Effector memory CD8-positive, alpha-beta T cell (primary cell): Measurements from ENCODE around the gene FYB1.

Experiments used
- ATAC-seq: fragments of 150-1000 bp; cut with Tn5 transposase; replicated peaks from 2 replicates; pipeline ENCODE4 v1.10.0; 2021; ENCODE audit warnings: mild to moderate bottlenecking, moderate library complexity
- DNase-seq, 3 experiments: peaks; one replicate each; pipeline ENCODE4 v3.0.0; 2021
- H3K27ac Mint-ChIP-seq, 2 donors: one replicate each; pipeline ENCODE4 v1.8.0; 2022; ENCODE audit warnings: mild to moderate bottlenecking in 2 of 2, mixed read lengths in 2 of 2, moderate library complexity in 2 of 2
- H3K27me3 Mint-ChIP-seq, 2 donors: one replicate each; pipeline ENCODE4 v1.8.0; 2022; ENCODE audit warnings: mixed read lengths in 2 of 2
- H3K36me3 Mint-ChIP-seq: one replicate; pipeline ENCODE4 v1.8.0; 2022; ENCODE audit warnings: mild to moderate bottlenecking, moderate library complexity, mixed read lengths; ENCODE audit not compliant: insufficient read depth
- H3K4me1 Mint-ChIP-seq, 2 donors: one replicate each; pipeline ENCODE4 v1.8.0; 2022; ENCODE audit warnings: low read depth in 2 of 2, mixed read lengths in 2 of 2
- H3K4me3 Mint-ChIP-seq, 2 donors: one replicate each; pipeline ENCODE4 v1.8.0; 2022; ENCODE audit warnings: mild to moderate bottlenecking in 2 of 2, mixed read lengths in 2 of 2, moderate library complexity in 2 of 2
- H3K9me3 Mint-ChIP-seq, 2 donors: one replicate each; pipeline ENCODE4 v1.8.0; 2022; ENCODE audit warnings: mixed read lengths in 2 of 2

The FYB1 gene

GRCh38 chr5:39104221-39104620 is 115.1 kb downstream of the FYB1 start:
- ATAC-seq = no peak
- Mint-ChIP-seq H3K4me3 (no peak overlapping the region), H3K9me3 (no peaks in the 10 kb centered on the region), H3K36me3 (peaks cover 32% of the 10 kb centered on the region), H3K27me3 (no peaks in the 10 kb centered on the region), H3K4me1 (peaks cover 14 to 28% of the 10 kb centered on the region in 2 donors), H3K27ac (peak overlapping the region in 1 of 2 donors; percentile 44)
- DNase-seq = no peak

- peak overlapping the region in 1 of 2 donors; percentile 83 for H3K27ac Mint-ChIP-seq
- no peaks in the 10 kb centered on the region for H3K27me3 Mint-ChIP-seq
- ATAC-seq = no peak
These were observed 116.6 kb downstream of the FYB1 start for GRCh38 chr5:39102684-39103155.

GRCh38 chr5:39100851-39101396 is 118.4 kb downstream of the FYB1 start:
- Mint-ChIP-seq H3K36me3 (peaks cover 16% of the 10 kb centered on the region), H3K4me3 (peak overlapping the region in 1 of 2 donors; percentile 40), H3K27me3 (no peaks in the 10 kb centered on the region), H3K27ac (peak overlapping the region; percentile 60 to 83), H3K9me3 (no peaks in the 10 kb centered on the region), H3K4me1 (peaks cover 16 to 30% of the 10 kb centered on the region in 2 donors)
- DNase-seq (no peak), ATAC-seq (peak; percentile 26)

More at GRCh38 chr5:39102684-39103155, 116.6 kb downstream of the FYB1 start:
- Mint-ChIP-seq H3K4me1 (peaks cover 16 to 30% of the 10 kb centered on the region in 2 donors), H3K9me3 (no peaks in the 10 kb centered on the region), H3K4me3 (no peak overlapping the region), H3K36me3 (peaks cover 27% of the 10 kb centered on the region)
- no peak for DNase-seq

GRCh38 chr5:39100301-39100850 is 119.0 kb downstream of the FYB1 start:
- Mint-ChIP-seq H3K4me3 (peak overlapping the region in 1 of 2 donors; percentile 40), H3K9me3 (no peaks in the 10 kb centered on the region), H3K27me3 (no peaks in the 10 kb centered on the region), H3K36me3 (peaks cover 12% of the 10 kb centered on the region), H3K27ac (peak overlapping the region; percentile 60 to 83), H3K4me1 (peaks cover 16 to 30% of the 10 kb centered on the region in 2 donors)
- DNase-seq (no peak), ATAC-seq (no peak)

- no peaks in the 10 kb centered on the region for H3K9me3 Mint-ChIP-seq
- H3K36me3 Mint-ChIP-seq = peaks cover 7% of the 10 kb centered on the region
These were observed 119.5 kb downstream of the FYB1 start for GRCh38 chr5:39099831-39100230.

GRCh38 chr5:39093352-39093751 is 126.0 kb downstream of the FYB1 start:
- no peaks in the 10 kb centered on the region for H3K36me3 Mint-ChIP-seq
- ATAC-seq = no peak
- peaks cover 18 to 29% of the 10 kb centered on the region in 2 donors for H3K27me3 Mint-ChIP-seq

More at GRCh38 chr5:39099831-39100230, 119.5 kb downstream of the FYB1 start:
- Mint-ChIP-seq H3K27ac (peak overlapping the region; percentile 60 to 83), H3K4me3 (peak overlapping the region in 1 of 2 donors; percentile 40), H3K4me1 (peaks cover 16 to 30% of the 10 kb centered on the region in 2 donors), H3K27me3 (no peaks in the 10 kb centered on the region)
- no peak for DNase-seq
- no peak for ATAC-seq

GRCh38 chr5:39092581-39093351 is 126.6 kb downstream of the FYB1 start:
- ATAC-seq (no peak), DNase-seq (no peak)
- Mint-ChIP-seq H3K9me3 (no peaks in the 10 kb centered on the region), H3K27ac (no peak overlapping the region), H3K27me3 (peaks cover 21 to 34% of the 10 kb centered on the region in 2 donors), H3K36me3 (no peaks in the 10 kb centered on the region), H3K4me1 (no peaks in the 10 kb centered on the region), H3K4me3 (no peak overlapping the region)

More at GRCh38 chr5:39093352-39093751, 126.0 kb downstream of the FYB1 start:
- Mint-ChIP-seq H3K4me1 (no peaks in the 10 kb centered on the region), H3K4me3 (no peak overlapping the region), H3K27ac (no peak overlapping the region), H3K9me3 (no peaks in the 10 kb centered on the region)
- no peak for DNase-seq

GRCh38 chr5:39091940-39092580 is 127.3 kb downstream of the FYB1 start:
- Mint-ChIP-seq H3K9me3 (peaks cover 0 to 1% of the 10 kb centered on the region in 2 donors), H3K36me3 (no peaks in the 10 kb centered on the region), H3K4me3 (no peak overlapping the region), H3K27ac (no peak overlapping the region), H3K27me3 (peaks cover 22 to 38% of the 10 kb centered on the region in 2 donors), H3K4me1 (no peaks in the 10 kb centered on the region)
- DNase-seq (no peak), ATAC-seq (no peak)

- no peak overlapping the region for H3K27ac Mint-ChIP-seq
- peaks cover 67% of the 10 kb centered on the region in 2 donors for H3K27me3 Mint-ChIP-seq
- DNase-seq (no peak), ATAC-seq (no peak)
- no peaks in the 10 kb centered on the region for H3K36me3 Mint-ChIP-seq
- peaks cover 0 to 7% of the 10 kb centered on the region in 2 donors for H3K9me3 Mint-ChIP-seq
- H3K4me3 Mint-ChIP-seq = no peak overlapping the region
- H3K4me1 Mint-ChIP-seq = peaks cover 0 to 5% of the 10 kb centered on the region in 2 donors
These were observed 135.4 kb downstream of the FYB1 start for GRCh38 chr5:39083968-39084367.

GRCh38 chr5:39082995-39083394 is 136.4 kb downstream of the FYB1 start:
- no peak for ATAC-seq
- H3K4me1 Mint-ChIP-seq = peaks cover 0 to 5% of the 10 kb centered on the region in 2 donors
- H3K4me3 Mint-ChIP-seq = no peak overlapping the region
- peaks cover 0 to 7% of the 10 kb centered on the region in 2 donors for H3K9me3 Mint-ChIP-seq
- peaks cover 57% of the 10 kb centered on the region in 2 donors for H3K27me3 Mint-ChIP-seq
- H3K27ac Mint-ChIP-seq = no peak overlapping the region
- no peak for DNase-seq
- H3K36me3 Mint-ChIP-seq = no peaks in the 10 kb centered on the region

GRCh38 chr5:39080597-39081204 is 138.7 kb downstream of the FYB1 start:
- no peaks in the 10 kb centered on the region for H3K9me3 Mint-ChIP-seq
- no peaks in the 10 kb centered on the region for H3K36me3 Mint-ChIP-seq
- DNase-seq (peak in 2 of 3 experiments; percentile 8 to 13), ATAC-seq (peak; percentile 69)
- peaks cover 39 to 53% of the 10 kb centered on the region in 2 donors for H3K27me3 Mint-ChIP-seq
- H3K4me3 Mint-ChIP-seq = no peak overlapping the region
- peaks cover 2 to 4% of the 10 kb centered on the region in 2 donors for H3K4me1 Mint-ChIP-seq
- no peak overlapping the region for H3K27ac Mint-ChIP-seq

- Mint-ChIP-seq H3K36me3 (no peaks in the 10 kb centered on the region), H3K4me1 (peaks cover 2 to 8% of the 10 kb centered on the region in 2 donors), H3K27ac (no peak overlapping the region), H3K27me3 (peaks cover 33 to 48% of the 10 kb centered on the region in 2 donors), H3K9me3 (no peaks in the 10 kb centered on the region), H3K4me3 (no peak overlapping the region)
- ATAC-seq = no peak
- no peak for DNase-seq
These were observed 139.2 kb downstream of the FYB1 start for GRCh38 chr5:39080168-39080567.

- ATAC-seq (no peak), DNase-seq (no peak)
- Mint-ChIP-seq H3K9me3 (no peaks in the 10 kb centered on the region), H3K36me3 (no peaks in the 10 kb centered on the region), H3K4me1 (peaks cover 4 to 10% of the 10 kb centered on the region in 2 donors), H3K27me3 (peaks cover 33 to 43% of the 10 kb centered on the region in 2 donors), H3K4me3 (no peak overlapping the region), H3K27ac (no peak overlapping the region)
These were observed 140.2 kb downstream of the FYB1 start for GRCh38 chr5:39079147-39079546.
